Type B pancreatic cell (in vitro differentiated cells): Measurements from ENCODE around the gene IFRD2. TPM values are rescaled to one million over a fixed set of nuclear protein-coding genes. Genes with fewer than 3 reads are reported as not detected.

Experiments used
- DNase-seq: peaks from one replicate; pipeline ENCODE4 v3.0.0; 2021; ENCODE audit warnings: mixed read lengths; ENCODE audit not compliant: unreplicated experiment; ENCODE audit errors: extremely low spot score
- H3K27ac Mint-ChIP-seq: 2 replicates; pipeline ENCODE4 v1.8.0; 2021; ENCODE audit warnings: mild to moderate bottlenecking, mixed read lengths
- H3K27me3 Mint-ChIP-seq: 2 replicates; pipeline ENCODE4 v1.8.0; 2021; ENCODE audit warnings: mixed read lengths
- H3K36me3 Mint-ChIP-seq: 2 replicates; pipeline ENCODE4 v1.8.0; 2021; ENCODE audit warnings: mixed read lengths
- H3K4me1 Mint-ChIP-seq: one replicate; pipeline ENCODE4 v1.8.0; 2021; ENCODE audit warnings: mixed read lengths; ENCODE audit not compliant: unreplicated experiment
- H3K4me3 Mint-ChIP-seq: 2 replicates; pipeline ENCODE4 v1.8.0; 2021; ENCODE audit warnings: mild to moderate bottlenecking, mixed read lengths
- H3K9me3 Mint-ChIP-seq: 2 replicates; pipeline ENCODE4 v1.8.0; 2021; ENCODE audit warnings: mixed read lengths
- total RNA-seq: library from RNA; stranded (reverse); gene quantifications from 2 replicates; pipeline ENCODE4 v1.2.1, GENCODE V29; 2021; ENCODE audit warnings: low replicate concordance
- TF ChIP-seq, protein P1 (sequence below): fragments of 200-600 bp; sonication (generic); conservative IDR thresholded peaks from 2 replicates; pipeline ENCODE4 v1.5.0; 2021; ENCODE audit warnings: antibody characterized with exemption, mild to moderate bottlenecking

The IFRD2 gene
- total RNA-seq, 1 donor from 2014 or later = 80.5 TPM

DNA sequence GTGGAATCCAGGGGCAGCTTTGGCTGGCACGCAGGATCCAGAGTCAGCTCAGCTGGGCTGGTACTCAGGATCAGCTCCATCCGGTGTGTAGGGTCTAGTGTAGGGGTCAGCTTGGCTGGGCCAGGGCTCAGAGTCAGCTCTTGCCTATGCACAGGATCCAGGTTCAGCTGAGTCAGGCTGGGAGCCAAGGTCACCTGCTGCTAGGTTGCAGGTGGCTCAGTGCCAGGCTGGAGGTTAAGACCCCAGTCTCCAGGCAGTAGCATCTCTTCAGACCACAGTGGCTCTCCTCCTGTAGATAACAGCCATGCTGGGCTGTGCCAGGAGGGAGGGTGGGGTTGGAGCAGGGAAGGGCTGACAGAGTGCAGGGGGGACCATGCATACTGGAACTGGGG lies 5.2 kb upstream of the IFRD2 start:
- no peak for DNase-seq
- peak overlapping the region; percentile 98 for H3K4me3 Mint-ChIP-seq
- H3K4me1 Mint-ChIP-seq = peaks cover 18% of the 10 kb centered on the region
- H3K9me3 Mint-ChIP-seq = no peaks in the 10 kb centered on the region
- peak overlapping the region; percentile 46 for H3K27ac Mint-ChIP-seq
- H3K27me3 Mint-ChIP-seq = no peaks in the 10 kb centered on the region
- no peaks in the 10 kb centered on the region for H3K36me3 Mint-ChIP-seq
- TF ChIP-seq, protein P1, sequence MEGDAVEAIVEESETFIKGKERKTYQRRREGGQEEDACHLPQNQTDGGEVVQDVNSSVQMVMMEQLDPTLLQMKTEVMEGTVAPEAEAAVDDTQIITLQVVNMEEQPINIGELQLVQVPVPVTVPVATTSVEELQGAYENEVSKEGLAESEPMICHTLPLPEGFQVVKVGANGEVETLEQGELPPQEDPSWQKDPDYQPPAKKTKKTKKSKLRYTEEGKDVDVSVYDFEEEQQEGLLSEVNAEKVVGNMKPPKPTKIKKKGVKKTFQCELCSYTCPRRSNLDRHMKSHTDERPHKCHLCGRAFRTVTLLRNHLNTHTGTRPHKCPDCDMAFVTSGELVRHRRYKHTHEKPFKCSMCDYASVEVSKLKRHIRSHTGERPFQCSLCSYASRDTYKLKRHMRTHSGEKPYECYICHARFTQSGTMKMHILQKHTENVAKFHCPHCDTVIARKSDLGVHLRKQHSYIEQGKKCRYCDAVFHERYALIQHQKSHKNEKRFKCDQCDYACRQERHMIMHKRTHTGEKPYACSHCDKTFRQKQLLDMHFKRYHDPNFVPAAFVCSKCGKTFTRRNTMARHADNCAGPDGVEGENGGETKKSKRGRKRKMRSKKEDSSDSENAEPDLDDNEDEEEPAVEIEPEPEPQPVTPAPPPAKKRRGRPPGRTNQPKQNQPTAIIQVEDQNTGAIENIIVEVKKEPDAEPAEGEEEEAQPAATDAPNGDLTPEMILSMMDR = no peak

DNA sequence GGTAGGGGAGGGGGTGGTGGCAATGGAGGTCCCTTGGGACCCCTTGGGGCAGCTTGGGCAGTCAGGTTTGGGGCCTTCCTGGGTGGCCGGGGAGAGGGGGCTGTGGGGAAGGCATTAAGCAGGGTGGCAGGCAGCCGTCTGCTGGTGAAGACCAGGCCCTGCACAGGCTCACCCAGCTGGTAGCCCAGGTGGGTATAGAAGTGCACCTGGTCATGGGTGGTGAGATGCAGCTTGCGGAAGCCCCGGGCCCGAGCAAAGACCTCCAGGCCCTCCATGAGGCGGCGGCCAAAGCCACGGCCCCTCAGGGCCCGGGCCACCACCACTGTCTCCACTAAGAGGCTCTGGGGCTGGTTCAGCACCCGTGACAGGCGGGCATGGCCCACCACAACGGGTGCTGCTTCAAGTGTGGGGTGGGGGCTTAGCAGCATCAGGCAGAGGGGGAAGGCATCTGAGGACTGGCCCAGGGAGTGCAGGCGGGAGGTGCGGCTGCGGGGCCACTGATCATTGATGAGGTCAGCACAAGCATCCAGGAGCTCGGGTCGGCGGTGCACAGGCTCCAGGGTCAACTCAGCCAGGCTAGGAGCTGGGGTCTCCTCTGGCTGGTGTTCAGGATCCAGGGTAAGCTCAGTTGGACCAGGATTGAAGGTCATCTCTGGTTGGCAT lies 4.6 kb upstream of the IFRD2 start:
- no peaks in the 10 kb centered on the region for H3K9me3 Mint-ChIP-seq
- DNase-seq = no peak
- TF ChIP-seq, protein P1 = no peak
- H3K36me3 Mint-ChIP-seq = no peaks in the 10 kb centered on the region
- H3K27ac Mint-ChIP-seq = no peak overlapping the region
- H3K4me3 Mint-ChIP-seq = no peak overlapping the region
- no peaks in the 10 kb centered on the region for H3K27me3 Mint-ChIP-seq
- H3K4me1 Mint-ChIP-seq = peaks cover 19% of the 10 kb centered on the region

DNA sequence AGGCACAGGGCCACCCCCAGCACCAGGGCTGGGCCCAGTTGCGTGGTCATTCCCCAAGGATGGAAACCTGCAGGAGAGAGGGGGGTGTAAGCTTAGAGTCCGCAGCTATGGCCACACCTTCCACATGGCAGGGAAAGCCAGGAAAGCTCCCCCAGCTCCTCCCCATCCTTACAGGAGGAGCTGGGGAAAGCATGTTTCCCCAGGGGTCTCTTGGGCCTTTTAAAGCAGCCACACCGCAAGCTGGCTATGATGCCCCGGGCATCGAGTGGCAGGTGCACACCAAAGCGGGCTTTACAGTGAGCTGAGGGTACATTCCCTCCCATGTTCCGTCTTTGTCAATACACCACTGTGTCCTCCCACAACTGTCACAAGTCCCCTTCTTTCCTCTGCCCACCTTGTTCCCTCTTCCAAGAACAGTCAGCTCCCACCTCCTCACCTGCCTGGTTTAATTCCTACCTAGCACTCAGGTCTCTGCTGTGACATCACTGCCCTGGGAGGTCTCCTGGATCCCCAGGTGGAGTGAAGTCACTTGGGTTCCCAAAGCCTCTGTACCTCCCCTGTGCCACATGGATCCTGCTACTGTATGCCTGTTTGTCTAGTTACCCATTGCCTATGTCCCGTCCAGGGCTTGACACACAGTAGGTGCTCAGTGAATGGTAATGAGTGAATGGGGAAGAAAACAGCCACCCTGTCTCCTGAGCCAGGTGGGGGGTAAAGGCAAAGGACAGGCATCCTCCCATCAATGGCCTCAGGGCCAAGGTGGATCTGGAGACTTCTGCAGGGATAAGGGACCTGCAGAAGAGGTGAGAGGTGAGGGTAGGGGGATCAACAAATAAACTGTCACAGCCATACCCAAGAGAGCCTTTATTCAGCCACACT lies 3.6 kb upstream of the IFRD2 start:
- no peak for DNase-seq
- Mint-ChIP-seq H3K9me3 (no peaks in the 10 kb centered on the region), H3K4me3 (peak overlapping the region; percentile 50), H3K4me1 (peaks cover 25% of the 10 kb centered on the region), H3K36me3 (no peaks in the 10 kb centered on the region), H3K27me3 (no peaks in the 10 kb centered on the region), H3K27ac (no peak overlapping the region)
- TF ChIP-seq, protein P1 = no peak

- Mint-ChIP-seq H3K4me1 (peaks cover 18% of the 10 kb centered on the region), H3K4me3 (no peak overlapping the region), H3K36me3 (no peaks in the 10 kb centered on the region), H3K27ac (peak overlapping the region; percentile 23), H3K9me3 (no peaks in the 10 kb centered on the region), H3K27me3 (no peaks in the 10 kb centered on the region)
- TF ChIP-seq, protein P1 = no peak
- DNase-seq = no peak
Observed at GRCh38 chr3:50294492-50295403, 2.5 kb upstream of the IFRD2 start.

DNA sequence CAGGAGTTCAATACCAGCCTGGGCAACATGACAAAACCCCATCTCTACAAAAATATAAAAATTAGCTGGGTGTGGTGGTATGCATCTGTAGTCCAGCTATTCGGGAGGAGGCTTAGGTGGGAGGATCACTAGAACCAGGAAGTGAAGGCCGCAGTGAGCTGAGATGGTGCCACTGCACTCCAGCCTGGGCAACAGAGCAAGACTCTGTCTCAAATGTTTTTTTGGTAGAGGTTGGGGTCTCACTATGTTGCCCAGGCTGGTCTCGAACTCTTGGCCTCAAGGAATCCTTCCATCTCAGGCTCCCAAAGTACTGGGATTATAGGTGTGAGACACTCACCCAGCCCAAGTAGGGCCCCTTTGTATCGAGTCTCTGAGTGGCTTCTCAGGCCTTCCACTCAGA lies 1.9 kb upstream of the IFRD2 start:
- peak overlapping the region; percentile 46 for H3K27ac Mint-ChIP-seq
- TF ChIP-seq, protein P1 = no peak

More for the DNA sequence above, 1.9 kb upstream of the IFRD2 start:
- peaks cover 15% of the 10 kb centered on the region for H3K4me1 Mint-ChIP-seq
- H3K27me3 Mint-ChIP-seq = no peaks in the 10 kb centered on the region
- H3K4me3 Mint-ChIP-seq = no peak overlapping the region
- no peaks in the 10 kb centered on the region for H3K36me3 Mint-ChIP-seq
- H3K9me3 Mint-ChIP-seq = no peaks in the 10 kb centered on the region
- no peak for DNase-seq
